DOHH2 (cell line): ENCODE measurements around the gene CRYM.

ENCODE experiments used
- CTCF ChIP-seq: fragments of 200-600 bp; sonication (generic); IDR thresholded peaks from one replicate; pipeline ENCODE4 v1.5.1; 2014; ENCODE audit warnings: antibody characterized with exemption, mild to moderate bottlenecking, low read depth, low read length; ENCODE audit not compliant: poor library complexity, severe bottlenecking
- EZH2phosphoT487 ChIP-seq: fragments of 200-600 bp; sonication (generic); IDR thresholded peaks from 2 replicates; pipeline ENCODE4 v1.6.1; 2017; ENCODE audit warnings: borderline replicate concordance, mild to moderate bottlenecking, antibody characterized with exemption, low read length, moderate library complexity, mixed read lengths

GRCh38 chr16:21265104-21265837, 12.8 kb downstream of the CRYM start:
- TF ChIP-seq CTCF: no peak
- no peak for TF ChIP-seq EZH2phosphoT487
